Ovary (tissue), 9 donors: ENCODE results near the gene ZNF619. TPM values are rescaled to one million over a fixed set of nuclear protein-coding genes. Genes with fewer than 3 reads are reported as not detected.
"Not testable (repeated sequence)": the region's sequence is repeated elsewhere in the genome, so short reads cannot be mapped to it uniquely, and the experiment has no call there.

Experiments used
- DNase-seq, 5 donors: peaks; one replicate each; pipeline ENCODE4 v3.0.0-alpha.2; 2019 to 2020
- H3K27ac ChIP-seq, 2 donors: fragments of 200-600 bp; one replicate each; pipeline versions ENCODE4 v1.5.1 to v1.8.0; 2019 to 2022
- H3K27me3 ChIP-seq: fragments of 200-600 bp; one replicate; pipeline ENCODE4 v1.8.0; 2022
- H3K36me3 ChIP-seq: fragments of 200-600 bp; sonication (generic); one replicate; pipeline ENCODE4 v1.5.1; 2019
- H3K4me1 ChIP-seq: one replicate; pipeline ENCODE4 v1.8.1; 2013; ENCODE audit warnings: mild to moderate bottlenecking, moderate library complexity; ENCODE audit not compliant: insufficient read depth
- H3K4me3 ChIP-seq: fragments of 200-600 bp; sonication (generic); one replicate; pipeline ENCODE4 v1.5.1; 2017
- H3K9me3 ChIP-seq, 2 donors: fragments of 200-600 bp in 1 of 2; sonication (generic) in 1 of 2; one replicate each; pipeline versions ENCODE4 v1.5.1 to v1.8.1; 2013 to 2019; ENCODE audit warnings: mild to moderate bottlenecking in 1 of 2, moderate library complexity in 1 of 2
- CTCF ChIP-seq, 3 donors: fragments of 450-650 bp in 2 of 3; fragments of 200-600 bp in 1 of 3; IDR thresholded peaks; one replicate each; pipeline versions ENCODE4 v1.5.1 to v1.8.0; 2016 to 2022; ENCODE audit warnings: antibody characterized with exemption in 3 of 3, mild to moderate bottlenecking in 1 of 3
- EP300 ChIP-seq: sonication (generic); formaldehyde crosslinking; IDR thresholded peaks from one replicate; pipeline ENCODE4 v1.6.1; 2017; ENCODE audit warnings: antibody characterized with exemption
- POLR2A ChIP-seq: fragments of 450-650 bp; IDR thresholded peaks from one replicate; pipeline ENCODE4 v1.6.1; 2017; ENCODE audit warnings: antibody characterized with exemption, mild to moderate bottlenecking, moderate library complexity
- WGBS, 3 donors: extraction: QIAGEN DNeasy Blood & Tissue Kit in 1 of 3; methylation state at CpG; one replicate each; pipeline versions ENCODE4 v1.1.5 to v1.1.7; 2013 to 2017; 5-methylcytosine and 5-hydroxymethylcytosine counted together
- intact Hi-C, 4 donors: fragments of 100-400 bp; cut with DNase I; formaldehyde crosslinking; loops; one replicate each; pipeline versions ENCODE4 v1.11.0 to v1.15.1; 2022 to 2023
- polyA plus RNA-seq, 2 donors: library from polyadenylated mRNA; stranded (reverse); fragments of 200-250 nt in 1 of 2; fragments of 350-450 nt in 1 of 2; fragmentation: Illumina TruSeq in 1 of 2; extraction: RNeasy Lipid Tissue Mini Kit (QIAGEN cat#74804) in 1 of 2; gene quantifications; one replicate each; pipeline ENCODE4 v1.2.3, GENCODE V29; 2013 to 2014
- total RNA-seq, 7 donors: library from RNA; depleted of rRNA in 2 of 7; stranded (reverse); fragments of >200 nt in 2 of 7; fragmentation: NEBNext Ultra II Directional in 3 of 7; extraction: Animal tissue kit (Norgen Biotek cat#: 25700) in 3 of 7; gene quantifications; one replicate each; pipeline versions ENCODE4 v1.1.0 to v1.2.4, GENCODE V29; 2016 to 2023
- donor health status: DM: no; HTN: no; CAD: no; lungs with moderate emphysema.
- donor health status: DM: no; HTN: no; CAD: no.
- donor health status: Bipolar disorder and iron deficiency.
- donor health status: DM: yes; HTN: yes; CAD: no.
- donor health status: DM: no; HTN: no; CAD: no.
- donor health status: DM: yes; HTN: yes; CAD: no.

ZNF619 gene
- total and polyA plus RNA-seq, 9 donors = 2.1 to 9.3 (median 6.5) TPM

- intact Hi-C loops = loop anchor here in 3 of 4 donors (5.0 to 10.0 kb wide), 3 partner anchors 132 to 149 kb away; partner anchors contain the start of gene EIF1B (in 1 of the 3)
- 46 to 59% (median 52%) methylated on average over 29 of the region's 29 CpGs for WGBS, 3 donors
Measured at GRCh38 chr3:40456279-40456939, 20.5 kb upstream of the ZNF619 start.

GRCh38 chr3:40456940-40457823, 19.7 kb upstream of the ZNF619 start, which contains the start of gene RPL14:
TSS of gene RPL14 (plus strand) at chr3:40457339. CDS start at chr3:40457472, 133 bp downstream.
- intact Hi-C loops = loop anchor here in 3 of 4 donors (5.0 to 10.0 kb wide), 3 partner anchors 132 to 150 kb away; partner anchors contain the start of gene EIF1B (in 1 of the 3)
- Histone ChIP-seq H3K4me1 (peaks cover 9% of the 10 kb centered on the region), H3K27ac (peak within 1 kb of the TSS; percentile 74 to 81), H3K36me3 (no peaks in the 10 kb centered on the region), H3K4me3 (peak within 1 kb of the TSS; percentile 99), H3K9me3 (no peaks in the 10 kb centered on the region), H3K27me3 (no peaks in the 10 kb centered on the region)
- DNase-seq = peak; percentile 95 to 97 (median 96)
- TF ChIP-seq CTCF (IDR thresholded peaks at IDR 0.05) = no peak
- TF ChIP-seq POLR2A = peak; percentile 97
- TF ChIP-seq EP300 = peak; percentile 16
- 0% methylated on average over 66 to 79 of the region's 79 CpGs for whole genome bisulfite sequencing, 3 donors

More at GRCh38 chr3:40456279-40456939, 20.5 kb upstream of the ZNF619 start:
- DNase-seq = peak in 4 of 5 donors; percentile 26 to 43 (median 38)
- Histone ChIP-seq H3K27ac (peak overlapping the region in 1 of 2 donors; percentile 74), H3K36me3 (no peaks in the 10 kb centered on the region), H3K4me3 (peak overlapping the region; percentile 99), H3K4me1 (peaks cover 9% of the 10 kb centered on the region), H3K27me3 (no peaks in the 10 kb centered on the region), H3K9me3 (no peaks in the 10 kb centered on the region)
- TF ChIP-seq CTCF (IDR thresholded peaks at IDR 0.05) (no peak), EP300 (no peak), POLR2A (no peak)

GRCh38 chr3:40458473-40458872, 18.4 kb upstream of the ZNF619 start:
- Histone ChIP-seq H3K9me3 (no peaks in the 10 kb centered on the region), H3K4me1 (peaks cover 7% of the 10 kb centered on the region), H3K27me3 (no peaks in the 10 kb centered on the region), H3K27ac (peak overlapping the region in 1 of 2 donors; percentile 74), H3K4me3 (peak overlapping the region; percentile 99), H3K36me3 (no peaks in the 10 kb centered on the region)
- intact Hi-C loops = loop anchor here in 3 of 4 donors (5.0 to 10.0 kb wide), 3 partner anchors 134 to 151 kb away; partner anchors contain the start of gene EIF1B (in 1 of the 3)
- no peak for DNase-seq
- 70 to 82% (median 80%) methylated on average over 4 of the region's 4 CpGs for WGBS, 3 donors
- TF ChIP-seq CTCF (IDR thresholded peaks at IDR 0.05) (no peak), EP300 (no peak), POLR2A (no peak)

GRCh38 chr3:40460481-40460880, 16.4 kb upstream of the ZNF619 start:
- H3K27me3 ChIP-seq, intact Hi-C loops, DNase-seq, H3K27ac ChIP-seq, H3K36me3 ChIP-seq, H3K4me1 ChIP-seq, H3K4me3 ChIP-seq, H3K9me3 ChIP-seq: not testable (repeated sequence)
- WGBS, 3 donors = 80 to 86% (median 84%) methylated on average over 6 of the region's 6 CpGs
